DND-41 (cell line): ENCODE results near the gene SDHA.

Source experiments
- EZH2 ChIP-seq: IDR thresholded peaks from 3 replicates; pipeline ENCODE4 v1.6.1; 2012; ENCODE audit warnings: borderline replicate concordance, low read depth, mild to moderate bottlenecking, moderate library complexity, low read length, inconsistent platforms; ENCODE audit not compliant: severe bottlenecking
- TF ChIP-seq, protein P1 (sequence below): IDR thresholded peaks from 2 replicates; pipeline ENCODE4 v1.5.1; 2012; ENCODE audit warnings: borderline replicate concordance, low read length, moderate library complexity, mild to moderate bottlenecking; ENCODE audit not compliant: poor library complexity, severe bottlenecking; ENCODE audit errors: extremely low read depth

DNA sequence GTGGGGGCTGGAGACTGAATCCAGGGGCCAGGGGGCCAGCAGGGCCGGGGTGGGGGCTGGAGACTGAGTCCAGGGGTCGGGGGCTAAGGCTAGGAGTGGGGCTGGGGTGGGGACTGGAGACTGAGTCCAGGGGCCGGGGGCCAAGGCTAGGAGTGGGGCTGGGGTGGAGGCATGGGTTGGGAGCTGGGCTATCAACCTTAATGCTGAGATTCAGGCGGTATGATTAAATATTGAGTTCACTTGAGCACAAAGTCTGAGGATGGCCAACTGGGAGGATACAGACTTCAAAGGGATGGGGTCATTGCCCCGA, 43.9 kb upstream of the SDHA start:
- TF ChIP-seq, protein P1, sequence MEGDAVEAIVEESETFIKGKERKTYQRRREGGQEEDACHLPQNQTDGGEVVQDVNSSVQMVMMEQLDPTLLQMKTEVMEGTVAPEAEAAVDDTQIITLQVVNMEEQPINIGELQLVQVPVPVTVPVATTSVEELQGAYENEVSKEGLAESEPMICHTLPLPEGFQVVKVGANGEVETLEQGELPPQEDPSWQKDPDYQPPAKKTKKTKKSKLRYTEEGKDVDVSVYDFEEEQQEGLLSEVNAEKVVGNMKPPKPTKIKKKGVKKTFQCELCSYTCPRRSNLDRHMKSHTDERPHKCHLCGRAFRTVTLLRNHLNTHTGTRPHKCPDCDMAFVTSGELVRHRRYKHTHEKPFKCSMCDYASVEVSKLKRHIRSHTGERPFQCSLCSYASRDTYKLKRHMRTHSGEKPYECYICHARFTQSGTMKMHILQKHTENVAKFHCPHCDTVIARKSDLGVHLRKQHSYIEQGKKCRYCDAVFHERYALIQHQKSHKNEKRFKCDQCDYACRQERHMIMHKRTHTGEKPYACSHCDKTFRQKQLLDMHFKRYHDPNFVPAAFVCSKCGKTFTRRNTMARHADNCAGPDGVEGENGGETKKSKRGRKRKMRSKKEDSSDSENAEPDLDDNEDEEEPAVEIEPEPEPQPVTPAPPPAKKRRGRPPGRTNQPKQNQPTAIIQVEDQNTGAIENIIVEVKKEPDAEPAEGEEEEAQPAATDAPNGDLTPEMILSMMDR: no peak
- TF ChIP-seq EZH2: no peak
